Measurements from ENCODE around the gene S1PR4.
"Not testable (repeated sequence)": the region's sequence is repeated elsewhere in the genome, so short reads cannot be mapped to it uniquely, and the experiment has no call there.

Gene S1PR4

DNA sequence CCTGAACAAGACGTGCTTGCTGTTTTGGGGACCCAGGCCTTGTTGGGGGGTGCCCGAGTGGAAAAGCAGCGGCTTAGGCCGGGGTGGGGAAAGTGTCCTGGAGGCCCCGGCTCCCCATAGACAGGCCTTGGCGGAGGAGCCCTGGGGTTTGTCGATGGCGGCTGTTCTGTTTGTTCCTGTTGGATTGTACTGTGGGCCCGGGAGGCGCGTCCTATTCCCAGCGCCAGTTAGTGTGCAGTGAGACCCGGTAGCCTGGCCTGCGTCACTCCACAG, 18.3 kb downstream of the S1PR4 start:
- no peak for DNase-seq

DNA sequence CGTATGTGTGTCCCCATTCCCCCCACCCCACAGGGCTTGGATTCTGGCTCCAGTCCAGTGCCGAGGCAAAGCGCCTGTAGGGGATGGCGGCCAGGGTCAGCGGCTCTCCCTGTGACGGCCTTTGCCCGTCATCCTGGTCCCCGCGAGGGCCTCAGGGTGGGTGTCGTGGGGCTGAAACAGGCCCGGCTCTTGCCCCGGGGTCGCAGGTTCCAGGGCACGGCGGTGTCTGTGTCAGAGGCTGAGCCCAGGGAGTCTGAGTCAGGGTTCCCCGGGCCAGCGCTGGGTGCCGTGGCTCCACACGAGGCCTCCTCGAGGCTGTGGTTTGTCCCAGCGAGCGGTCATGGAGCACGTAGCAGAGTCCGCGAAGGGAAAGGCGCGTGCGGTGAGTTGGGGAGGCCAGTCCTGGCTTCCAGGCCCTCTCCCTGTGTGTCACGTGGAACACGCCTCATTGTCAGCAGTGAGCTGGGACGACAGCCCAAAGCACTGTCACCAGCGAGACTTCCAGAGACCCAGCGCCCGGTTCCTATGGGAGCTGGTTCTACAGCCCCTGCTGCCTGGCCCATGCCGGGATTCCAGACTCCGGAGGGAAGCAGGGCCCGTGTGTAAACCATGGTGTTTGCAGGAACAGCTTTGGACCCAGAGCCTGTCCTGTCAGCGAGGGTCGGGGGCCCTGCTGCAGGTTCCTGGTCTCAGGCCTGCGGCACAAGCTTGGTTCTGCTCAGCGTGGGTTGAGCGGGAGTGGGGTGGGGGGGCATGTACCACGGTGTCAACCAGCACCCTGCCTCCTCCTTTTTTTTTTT, 20.5 kb downstream of the S1PR4 start:
- no peak for DNase-seq

- no peak for DNase-seq
Measured at GRCh38 chr19:3201072-3201700, 22.6 kb downstream of the S1PR4 start.

- no peak for DNase-seq
Measured at GRCh38 chr19:3201911-3202310, 23.3 kb downstream of the S1PR4 start.

GRCh38 chr19:3202346-3202745, 23.8 kb downstream of the S1PR4 start:
- DNase-seq, result no peak

GRCh38 chr19:3202895-3203294, 24.3 kb downstream of the S1PR4 start:
- DNase-seq, result not testable (repeated sequence)

GRCh38 chr19:3203805-3204645, 25.5 kb downstream of the S1PR4 start:
- DNase-seq, result no peak

GRCh38 chr19:3204646-3205275, 26.2 kb downstream of the S1PR4 start:
- DNase-seq, result no peak

GRCh38 chr19:3206216-3206953, 27.8 kb downstream of the S1PR4 start:
- no peak for DNase-seq

DNA sequence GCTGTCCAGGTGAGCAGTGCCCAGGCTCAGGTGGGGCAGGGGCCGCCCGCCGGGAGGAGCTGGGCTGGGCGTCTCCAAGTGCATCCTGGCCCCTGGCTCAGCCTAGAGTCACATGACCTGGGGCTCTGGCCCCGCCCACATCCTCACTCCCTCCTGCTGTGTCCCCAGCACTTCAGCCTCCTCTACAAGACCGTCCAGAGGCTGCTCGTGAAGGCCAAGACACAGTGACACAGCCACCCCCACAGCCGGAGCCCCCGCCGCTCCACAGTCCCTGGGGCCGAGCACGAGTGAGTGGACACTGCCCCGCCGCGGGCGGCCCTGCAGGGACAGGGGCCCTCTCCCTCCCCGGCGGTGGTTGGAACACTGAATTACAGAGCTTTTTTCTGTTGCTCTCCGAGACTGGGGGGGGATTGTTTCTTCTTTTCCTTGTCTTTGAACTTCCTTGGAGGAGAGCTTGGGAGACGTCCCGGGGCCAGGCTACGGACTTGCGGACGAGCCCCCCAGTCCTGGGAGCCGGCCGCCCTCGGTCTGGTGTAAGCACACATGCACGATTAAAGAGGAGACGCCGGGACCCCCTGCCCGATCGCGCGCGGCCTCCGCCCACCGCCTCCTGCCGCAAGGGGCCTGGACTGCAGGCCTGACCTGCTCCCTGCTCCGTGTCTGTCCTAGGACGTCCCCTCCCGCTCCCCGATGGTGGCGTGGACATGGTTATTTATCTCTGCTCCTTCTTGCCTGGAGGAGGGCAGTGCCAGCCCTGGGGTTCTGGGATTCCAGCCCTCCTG, 29.1 kb downstream of the S1PR4 start:
- no peak for DNase-seq

DNA sequence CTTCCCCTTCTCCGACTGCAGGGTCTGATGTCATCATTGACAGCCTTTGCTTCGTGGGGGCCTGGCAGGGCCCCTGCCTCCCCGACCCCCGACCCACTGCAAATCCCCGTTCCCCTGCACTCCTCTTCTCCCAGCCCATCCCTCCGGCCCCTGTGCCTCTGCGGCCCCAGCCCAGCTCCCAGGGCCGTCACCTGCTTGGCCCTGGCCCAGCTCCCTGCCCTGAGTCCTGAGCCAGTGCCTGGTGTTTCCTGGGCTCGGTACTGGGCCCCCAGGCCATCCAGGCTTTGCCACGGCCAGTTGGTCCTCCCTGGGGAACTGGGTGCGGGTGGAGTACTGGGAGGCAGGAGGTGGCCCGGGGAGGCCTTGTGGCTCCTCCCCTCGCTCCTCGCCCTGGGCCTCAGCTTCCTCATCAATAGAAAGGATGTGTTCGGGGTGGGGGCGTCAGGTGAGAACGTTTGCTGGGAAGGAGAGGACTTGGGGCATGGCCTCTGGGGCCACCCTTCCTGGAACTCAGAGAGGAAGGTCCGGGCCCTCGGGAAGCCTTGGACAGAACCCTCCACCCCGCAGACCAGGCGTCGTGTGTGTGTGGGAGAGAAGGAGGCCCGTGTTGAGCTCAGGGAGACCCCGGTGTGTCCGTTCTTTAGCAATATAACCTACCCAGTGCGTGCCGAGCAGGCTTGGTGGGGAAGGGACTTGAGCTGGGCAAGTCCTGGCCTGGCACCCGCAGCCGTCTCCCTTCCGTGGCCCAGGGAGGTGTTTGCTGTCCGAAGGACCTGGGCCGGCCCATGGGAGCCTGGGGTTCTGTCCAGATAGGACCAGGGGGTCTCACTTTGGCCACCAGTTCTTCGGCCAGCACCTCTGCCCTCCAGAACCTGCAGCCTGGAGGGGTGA, 30.0 kb downstream of the S1PR4 start:
- no peak for DNase-seq

DNA sequence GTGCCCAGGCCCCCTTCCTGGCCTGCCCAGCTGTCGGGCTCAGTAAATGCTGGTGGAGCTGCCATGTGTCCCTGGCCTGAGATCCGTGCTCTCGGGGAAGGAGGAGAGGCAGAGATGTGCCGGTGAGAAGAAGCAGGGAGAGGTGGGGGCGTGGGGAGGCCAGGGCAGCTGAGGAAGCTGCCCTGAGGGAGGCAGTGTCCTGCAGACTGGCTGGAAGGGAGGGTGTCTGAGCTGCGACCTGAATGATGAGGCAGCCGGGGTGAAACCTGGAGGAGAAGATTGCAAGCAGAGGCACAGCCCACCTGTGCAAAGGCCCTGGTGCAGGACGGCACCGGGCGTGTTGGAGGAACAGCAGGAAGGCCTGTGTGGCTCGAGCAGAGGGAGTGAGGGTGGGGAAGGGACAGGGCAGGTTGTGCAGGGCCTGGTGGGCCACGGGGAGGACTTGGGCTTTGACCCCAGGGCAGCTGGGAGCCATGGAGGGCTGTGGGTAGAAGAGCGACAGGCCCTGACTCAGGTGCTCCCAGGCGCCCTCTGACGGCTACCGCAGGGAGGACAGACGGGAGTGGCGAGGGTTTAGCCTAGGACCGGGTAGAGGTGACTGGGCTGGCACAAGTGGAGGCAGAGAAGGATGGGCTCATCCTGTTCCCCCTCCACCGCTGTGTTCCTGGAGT, 31.9 kb downstream of the S1PR4 start:
- DNase-seq, result no peak

DNA sequence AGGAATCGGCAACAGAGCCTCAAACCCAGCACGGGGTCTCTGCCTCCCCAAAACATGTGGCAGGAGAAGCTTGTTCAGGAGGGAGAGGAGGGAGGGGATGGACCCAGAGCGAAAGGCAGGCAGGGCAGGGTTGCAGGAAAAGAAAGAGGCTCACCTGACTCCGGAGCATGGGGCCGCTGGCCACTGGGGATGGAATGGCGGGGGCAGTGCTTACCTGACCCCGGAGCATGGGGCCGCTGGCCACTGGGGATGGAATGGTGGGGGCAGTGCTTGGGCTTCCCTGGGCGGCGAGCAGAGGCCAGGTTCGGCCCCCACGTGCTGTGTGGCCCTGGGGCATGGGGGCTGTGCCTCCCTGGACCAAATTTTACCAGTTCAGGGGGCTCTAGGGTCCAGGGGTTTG, 32.6 kb downstream of the S1PR4 start:
- DNase-seq, result no peak

DNA sequence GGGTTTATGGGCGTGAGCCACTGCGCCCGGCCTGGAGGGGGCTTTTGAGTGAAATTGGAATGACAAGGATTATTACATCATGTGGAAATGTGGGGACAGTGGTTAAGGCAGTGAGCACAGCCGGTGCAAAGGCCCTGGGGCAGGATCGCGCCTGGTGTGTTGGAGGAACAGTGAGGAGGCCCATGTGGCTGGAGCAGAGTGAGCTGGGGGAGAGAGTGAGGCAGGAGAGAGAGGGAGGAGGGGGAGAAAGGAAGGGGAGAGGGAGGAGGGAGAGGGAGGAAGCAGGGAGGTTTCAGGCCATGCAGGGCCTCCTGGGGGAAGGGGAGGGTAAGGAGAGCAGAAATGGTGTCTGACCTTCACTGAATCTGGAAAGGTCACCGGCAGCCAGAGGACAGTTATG, 34.6 kb downstream of the S1PR4 start:
- no peak for DNase-seq

DNA sequence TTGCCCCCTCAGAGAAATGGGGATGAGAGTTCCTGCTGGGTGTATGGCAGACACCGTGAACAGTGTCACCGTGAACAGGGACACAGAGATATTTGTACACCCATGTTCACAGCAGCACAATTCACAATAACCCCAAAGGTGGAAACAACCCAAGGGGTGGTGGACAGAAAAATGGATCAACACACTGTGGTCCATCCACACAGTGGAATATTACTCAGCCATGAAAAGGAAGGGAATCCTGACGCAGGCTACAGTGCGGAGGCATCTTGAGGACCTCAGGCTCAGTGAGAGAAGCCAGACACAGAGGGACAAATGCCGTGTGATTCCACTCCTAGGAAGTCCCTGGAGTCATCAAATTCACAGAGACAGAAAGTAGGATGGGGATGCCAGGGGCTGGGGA, 38.3 kb downstream of the S1PR4 start:
- DNase-seq, result no peak

- no peak for DNase-seq
Measured at GRCh38 chr19:3220576-3220975, 42.0 kb downstream of the S1PR4 start.

GRCh38 chr19:3221576-3221975, 43.0 kb downstream of the S1PR4 start:
- not testable (repeated sequence) for DNase-seq

GRCh38 chr19:3222709-3223108, 44.1 kb downstream of the S1PR4 start:
- DNase-seq, result no peak

DNA sequence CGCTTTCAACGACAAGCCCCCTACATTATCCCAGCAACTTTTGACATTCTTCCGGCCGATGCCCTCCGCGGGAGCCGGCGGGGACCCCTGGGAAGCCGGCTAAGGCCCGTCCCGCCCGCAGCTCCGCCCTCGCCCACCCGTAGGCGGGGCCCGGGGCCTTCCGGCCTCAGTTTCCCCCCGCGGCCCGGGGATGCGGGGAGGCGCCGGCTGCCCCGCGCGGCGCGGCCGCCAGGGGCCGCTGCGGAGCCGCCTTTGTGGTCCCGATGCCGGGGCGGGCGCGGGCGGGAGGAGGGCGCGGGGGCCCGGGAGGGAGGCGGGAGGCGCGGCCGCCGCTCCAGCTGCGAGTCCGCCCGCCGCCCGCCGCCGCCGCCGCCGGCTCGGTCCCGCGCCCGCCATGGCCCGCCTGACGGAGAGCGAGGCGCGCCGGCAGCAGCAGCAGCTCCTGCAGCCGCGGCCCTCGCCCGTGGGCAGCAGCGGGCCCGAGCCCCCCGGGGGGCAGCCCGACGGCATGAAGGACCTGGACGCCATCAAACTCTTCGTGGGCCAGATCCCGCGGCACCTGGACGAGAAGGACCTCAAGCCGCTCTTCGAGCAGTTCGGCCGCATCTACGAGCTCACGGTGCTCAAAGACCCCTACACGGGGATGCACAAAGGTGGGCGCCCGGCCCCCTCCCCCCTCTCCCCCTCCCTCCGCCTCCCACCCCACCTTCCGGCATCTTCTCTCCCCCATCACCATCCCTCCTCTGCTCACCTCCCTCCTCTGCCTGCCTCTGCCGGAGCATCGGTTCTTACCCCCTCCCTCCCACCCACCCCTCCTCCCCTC, 46.0 kb downstream of the S1PR4 start, which contains the start of gene CELF5:
CELF5 (plus strand) TSS at position 316 of the 823 bp plus-strand sequence; CDS start at position 395, 79 bp downstream.
- DNase-seq, result peak; percentile 20

All from NCI-H510A treated with DMSO at 0.1 percent for 48 hours (cell line).